Measurements from ENCODE around the gene UMODL1.
"Not testable (repeated sequence)": the region's sequence is repeated elsewhere in the genome, so short reads cannot be mapped to it uniquely, and the experiment has no call there.

Gene UMODL1

GRCh38 chr21:42172596-42173483, 101.7 kb downstream of the UMODL1 start:
- DNase-seq, result no peak

GRCh38 chr21:42174173-42174572, 103.1 kb downstream of the UMODL1 start:
- DNase-seq, result no peak

GRCh38 chr21:42175110-42175710, 104.1 kb downstream of the UMODL1 start:
- no peak for DNase-seq

GRCh38 chr21:42176859-42177258, 105.7 kb downstream of the UMODL1 start:
- DNase-seq, result no peak

- no peak for DNase-seq
Measured at GRCh38 chr21:42179316-42179715, 108.2 kb downstream of the UMODL1 start.

GRCh38 chr21:42180001-42180400, 108.9 kb downstream of the UMODL1 start:
- not testable (repeated sequence) for DNase-seq

- DNase-seq, result no peak
Measured at GRCh38 chr21:42182713-42183371, 111.7 kb downstream of the UMODL1 start.

GRCh38 chr21:42183374-42184266, 112.5 kb downstream of the UMODL1 start:
- no peak for DNase-seq

- no peak for DNase-seq
Measured at GRCh38 chr21:42186591-42186990, 115.5 kb downstream of the UMODL1 start.

GRCh38 chr21:42187976-42188653, 117.0 kb downstream of the UMODL1 start:
- DNase-seq, result no peak

GRCh38 chr21:42188663-42189062, 117.5 kb downstream of the UMODL1 start:
- DNase-seq, result no peak

- no peak for DNase-seq
Measured at GRCh38 chr21:42189431-42189830, 118.3 kb downstream of the UMODL1 start.

GRCh38 chr21:42189860-42190485, 118.9 kb downstream of the UMODL1 start:
- DNase-seq, result no peak

- DNase-seq, result no peak
Measured at GRCh38 chr21:42190486-42190863, 119.4 kb downstream of the UMODL1 start.

GRCh38 chr21:42191064-42191463, 119.9 kb downstream of the UMODL1 start:
- DNase-seq, result no peak

- no peak for DNase-seq
Measured at GRCh38 chr21:42191696-42192595, 120.8 kb downstream of the UMODL1 start.
